WERI-Rb-1 (cell line): Measurements from ENCODE around the gene HAPSTR1.

Experiments
- DNase-seq: peaks from one replicate; pipeline ENCODE4 v3.0.0-alpha.2; 2020
- H3K27ac ChIP-seq: fragments of 250-450 bp; sonication (Bioruptor Pico); 2 replicates; pipeline ENCODE4 v1.5.1; 2020; ENCODE audit warnings: mild to moderate bottlenecking, moderate library complexity
- H3K27me3 ChIP-seq: fragments of 250-450 bp; sonication (Bioruptor Pico); 2 replicates; pipeline ENCODE4 v1.5.1; 2021; ENCODE audit warnings: mild to moderate bottlenecking, low read depth, moderate library complexity; ENCODE audit not compliant: insufficient read depth, severe bottlenecking
- H3K36me3 ChIP-seq: fragments of 250-450 bp; sonication (Bioruptor Pico); 2 replicates; pipeline ENCODE4 v1.5.1; 2020; ENCODE audit warnings: mild to moderate bottlenecking, moderate library complexity
- H3K4me3 ChIP-seq: 2 replicates; pipeline ENCODE4 v1.5.1; 2011; ENCODE audit warnings: low read depth, mild to moderate bottlenecking, control low read depth, low read length
- H3K9me3 ChIP-seq: fragments of 250-450 bp; sonication (Bioruptor Pico); 2 replicates; pipeline ENCODE4 v1.5.1; 2021; ENCODE audit warnings: mild to moderate bottlenecking, moderate library complexity; ENCODE audit not compliant: severe bottlenecking
- TF ChIP-seq, protein P1 (sequence below): IDR thresholded peaks from 2 replicates; pipeline ENCODE4 v1.5.1; 2011; ENCODE audit warnings: low read depth, mild to moderate bottlenecking, control low read depth, inconsistent platforms, low read length

The HAPSTR1 gene

DNA sequence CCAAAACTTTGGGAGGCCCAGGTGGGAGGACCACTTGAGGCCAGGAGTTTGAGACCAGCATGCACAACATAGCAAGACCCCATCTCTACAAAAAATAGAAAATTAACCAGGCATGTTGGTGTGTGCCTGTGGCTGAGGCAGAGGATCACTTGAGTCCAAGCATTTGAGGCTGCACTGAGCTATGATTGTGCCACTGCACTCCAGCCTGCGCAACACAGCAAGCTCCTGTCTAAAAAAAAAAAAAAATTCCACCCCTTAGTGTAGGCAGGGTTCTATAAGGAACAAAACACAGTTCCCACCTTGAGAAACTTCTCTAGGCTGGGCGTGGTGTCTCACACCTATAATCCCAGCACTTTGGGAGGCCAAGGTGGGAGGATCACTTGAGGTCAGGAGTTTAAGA, 36.3 kb upstream of the HAPSTR1 start:
- Histone ChIP-seq H3K27me3 (no peaks in the 10 kb centered on the region), H3K27ac (no peak overlapping the region), H3K9me3 (no peaks in the 10 kb centered on the region), H3K4me3 (no peak overlapping the region), H3K36me3 (no peaks in the 10 kb centered on the region)
- no peak for DNase-seq
- TF ChIP-seq, protein P1, sequence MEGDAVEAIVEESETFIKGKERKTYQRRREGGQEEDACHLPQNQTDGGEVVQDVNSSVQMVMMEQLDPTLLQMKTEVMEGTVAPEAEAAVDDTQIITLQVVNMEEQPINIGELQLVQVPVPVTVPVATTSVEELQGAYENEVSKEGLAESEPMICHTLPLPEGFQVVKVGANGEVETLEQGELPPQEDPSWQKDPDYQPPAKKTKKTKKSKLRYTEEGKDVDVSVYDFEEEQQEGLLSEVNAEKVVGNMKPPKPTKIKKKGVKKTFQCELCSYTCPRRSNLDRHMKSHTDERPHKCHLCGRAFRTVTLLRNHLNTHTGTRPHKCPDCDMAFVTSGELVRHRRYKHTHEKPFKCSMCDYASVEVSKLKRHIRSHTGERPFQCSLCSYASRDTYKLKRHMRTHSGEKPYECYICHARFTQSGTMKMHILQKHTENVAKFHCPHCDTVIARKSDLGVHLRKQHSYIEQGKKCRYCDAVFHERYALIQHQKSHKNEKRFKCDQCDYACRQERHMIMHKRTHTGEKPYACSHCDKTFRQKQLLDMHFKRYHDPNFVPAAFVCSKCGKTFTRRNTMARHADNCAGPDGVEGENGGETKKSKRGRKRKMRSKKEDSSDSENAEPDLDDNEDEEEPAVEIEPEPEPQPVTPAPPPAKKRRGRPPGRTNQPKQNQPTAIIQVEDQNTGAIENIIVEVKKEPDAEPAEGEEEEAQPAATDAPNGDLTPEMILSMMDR: no peak

DNA sequence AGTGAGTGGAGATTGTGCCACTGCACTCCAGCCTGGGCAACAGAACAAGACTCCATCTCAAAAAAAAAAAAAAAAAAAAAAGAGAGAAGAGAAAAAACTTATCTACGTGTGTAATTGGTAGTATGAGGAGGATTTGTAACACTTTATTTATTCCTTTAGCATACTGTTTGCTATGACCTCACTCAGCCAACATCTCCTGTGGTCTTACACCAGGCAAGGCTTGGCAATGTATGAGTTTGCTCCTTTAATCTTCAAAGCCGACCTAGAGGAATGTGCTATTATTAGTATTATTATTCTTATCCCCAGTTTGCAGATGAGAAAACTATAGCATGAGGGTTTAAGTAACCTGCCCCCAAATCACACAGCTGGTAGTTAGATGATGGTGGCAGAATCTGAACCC, 35.8 kb upstream of the HAPSTR1 start:
- TF ChIP-seq, protein P1: no peak
- H3K27me3 ChIP-seq: no peaks in the 10 kb centered on the region
- H3K9me3 ChIP-seq: no peaks in the 10 kb centered on the region
- no peak for DNase-seq
- H3K4me3 ChIP-seq: no peak overlapping the region
- no peaks in the 10 kb centered on the region for H3K36me3 ChIP-seq
- no peak overlapping the region for H3K27ac ChIP-seq

DNA sequence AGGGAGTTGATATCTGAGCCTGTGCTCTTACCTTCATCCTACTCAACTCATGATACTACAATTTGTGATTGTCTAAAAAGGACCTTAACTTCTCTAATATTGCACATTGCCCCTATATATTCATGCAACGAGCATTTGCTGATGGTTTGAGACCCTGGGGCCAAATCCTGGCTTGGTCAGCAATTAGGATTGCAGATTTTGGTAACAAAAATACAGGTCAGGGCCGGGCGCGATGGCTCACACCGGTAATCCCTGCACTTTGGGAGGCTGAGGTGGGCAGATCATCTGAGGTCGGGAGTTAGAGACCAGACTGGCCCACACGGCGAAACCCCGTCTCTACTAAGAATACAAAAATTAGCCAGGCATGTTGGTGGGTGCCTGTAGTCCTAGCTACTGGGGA, 35.4 kb upstream of the HAPSTR1 start:
- no peaks in the 10 kb centered on the region for H3K27me3 ChIP-seq
- H3K27ac ChIP-seq: no peak overlapping the region
- no peaks in the 10 kb centered on the region for H3K9me3 ChIP-seq
- no peaks in the 10 kb centered on the region for H3K36me3 ChIP-seq
- TF ChIP-seq, protein P1: no peak
- H3K4me3 ChIP-seq: no peak overlapping the region
- DNase-seq: no peak

DNA sequence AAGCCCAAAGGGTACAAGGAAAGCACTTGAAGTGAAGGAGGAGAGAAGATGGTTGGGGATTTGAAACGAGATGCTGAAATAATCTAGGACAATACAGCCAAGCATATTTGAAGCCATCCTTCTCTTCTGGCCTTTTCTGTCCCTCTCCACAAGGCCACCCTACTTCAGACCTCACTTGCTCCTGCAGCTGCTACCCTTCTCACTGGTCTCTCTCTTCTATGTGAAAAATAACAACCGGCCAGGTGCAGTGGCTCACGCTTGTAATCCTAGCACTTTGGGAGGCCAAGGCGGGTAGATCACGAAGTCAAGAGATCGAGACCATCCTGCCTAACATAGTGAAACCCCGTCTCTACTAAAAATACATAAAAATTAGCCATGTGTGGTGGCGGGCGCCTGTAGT, 33.2 kb upstream of the HAPSTR1 start:
- H3K27me3 ChIP-seq: no peaks in the 10 kb centered on the region
- no peaks in the 10 kb centered on the region for H3K9me3 ChIP-seq
- DNase-seq: no peak
- no peak overlapping the region for H3K27ac ChIP-seq
- no peaks in the 10 kb centered on the region for H3K36me3 ChIP-seq
- no peak overlapping the region for H3K4me3 ChIP-seq
- TF ChIP-seq, protein P1: no peak

DNA sequence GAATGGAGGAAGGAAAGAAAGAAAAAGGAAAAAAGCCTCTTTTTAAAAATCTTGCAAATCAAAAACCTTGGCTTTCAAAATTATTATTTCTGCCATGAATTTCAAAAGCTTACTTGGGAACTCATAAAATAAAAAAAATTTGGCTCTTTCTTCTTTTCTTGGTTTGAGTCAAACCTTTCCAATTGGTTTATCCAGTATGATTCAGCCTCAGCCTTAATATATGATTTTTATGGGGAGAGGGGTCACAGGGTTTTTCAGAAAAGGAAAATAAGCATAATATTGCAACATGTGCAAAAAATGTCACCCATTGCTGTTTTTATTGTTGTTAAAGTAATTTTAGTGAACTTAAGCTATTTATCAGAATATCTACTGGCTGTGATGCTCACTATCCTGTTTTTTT, 31.2 kb upstream of the HAPSTR1 start:
- Histone ChIP-seq H3K4me3 (no peak overlapping the region), H3K27me3 (no peaks in the 10 kb centered on the region), H3K27ac (no peak overlapping the region), H3K36me3 (no peaks in the 10 kb centered on the region), H3K9me3 (no peaks in the 10 kb centered on the region)
- TF ChIP-seq, protein P1: no peak
- DNase-seq: no peak

GRCh38 chr16:9061358-9061813, 30.1 kb upstream of the HAPSTR1 start:
- Histone ChIP-seq H3K27me3 (no peaks in the 10 kb centered on the region), H3K4me3 (no peak overlapping the region), H3K9me3 (no peaks in the 10 kb centered on the region), H3K27ac (no peak overlapping the region), H3K36me3 (no peaks in the 10 kb centered on the region)
- no peak for DNase-seq
- TF ChIP-seq, protein P1: no peak
